Colonic mucosa (tissue), 4 donors: ENCODE measurements around the gene CCDC186. TPM values are rescaled to one million over a fixed set of nuclear protein-coding genes. Genes with fewer than 3 reads are reported as not detected.

Source experiments
- DNase-seq: peaks from one replicate; pipeline ENCODE4 v3.0.0-alpha.2; 2020
- H3K27ac ChIP-seq: fragments of 200-600 bp; one replicate; pipeline ENCODE4 v1.8.0; 2021
- H3K27me3 ChIP-seq: fragments of 200-600 bp; one replicate; pipeline ENCODE4 v1.8.0; 2021
- H3K36me3 ChIP-seq: fragments of 200-600 bp; one replicate; pipeline ENCODE4 v1.8.0; 2021
- H3K4me1 ChIP-seq: fragments of 200-600 bp; one replicate; pipeline ENCODE4 v1.8.0; 2021; ENCODE audit warnings: mild to moderate bottlenecking
- H3K4me3 ChIP-seq: fragments of 200-600 bp; one replicate; pipeline ENCODE4 v1.8.0; 2021
- H3K9ac ChIP-seq, 2 donors: one replicate each; pipeline ENCODE4 v1.7.0; 2013; ENCODE audit warnings: control low read depth in 2 of 2, low read depth in 2 of 2, low read length in 2 of 2
- H3K9me3 ChIP-seq: fragments of 200-600 bp; one replicate; pipeline ENCODE4 v1.8.0; 2021
- intact Hi-C: fragments of 100-400 bp; cut with DNase I; formaldehyde crosslinking; loops from one replicate; pipeline ENCODE4 v1.14.1; 2022
- total RNA-seq, 2 donors: library from RNA; stranded (reverse); fragmentation: NEBNext Ultra II Directional in 1 of 2; extraction: Animal tissue kit (Norgen Biotek cat#: 25700) in 1 of 2; gene quantifications; one replicate each; pipeline ENCODE4 v1.2.1, GENCODE V29; 2021
- TF ChIP-seq, protein P1 (sequence below): fragments of 200-600 bp; IDR thresholded peaks from one replicate; pipeline ENCODE4 v1.8.0; 2022; ENCODE audit warnings: antibody characterized with exemption, mild to moderate bottlenecking
- donor health status: healthy.
- donor health status: DM: no; HTN: no; CAD: no.
- donor health status: DM: no; HTN: no; CAD: no.

Gene CCDC186
- total RNA-seq, 2 donors from 2014 or later = 31.2 to 53.1 TPM

DNA sequence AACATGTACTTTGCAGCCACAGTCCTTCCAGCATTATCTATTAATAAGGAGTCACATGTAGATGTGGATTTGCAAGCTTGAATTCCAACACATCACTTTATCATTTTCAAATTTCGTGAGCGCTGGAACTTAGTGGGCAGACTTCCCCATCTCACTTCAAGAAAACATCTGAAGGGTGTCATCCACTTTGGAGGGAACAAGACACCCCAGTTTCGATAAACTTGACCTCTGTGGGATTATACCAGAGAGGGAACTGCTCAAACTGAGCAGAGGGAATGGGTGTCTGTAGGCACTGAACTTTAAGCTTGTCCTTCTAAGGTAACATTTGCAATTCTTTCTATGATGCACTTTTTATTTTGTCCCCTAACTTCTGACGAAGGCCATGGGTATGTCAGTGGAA lies 102.8 kb downstream of the CCDC186 start:
- H3K9ac ChIP-seq = no peak overlapping the region
- DNase-seq = no peak
- H3K9me3 ChIP-seq = no peaks in the 10 kb centered on the region
- TF ChIP-seq, protein P1, sequence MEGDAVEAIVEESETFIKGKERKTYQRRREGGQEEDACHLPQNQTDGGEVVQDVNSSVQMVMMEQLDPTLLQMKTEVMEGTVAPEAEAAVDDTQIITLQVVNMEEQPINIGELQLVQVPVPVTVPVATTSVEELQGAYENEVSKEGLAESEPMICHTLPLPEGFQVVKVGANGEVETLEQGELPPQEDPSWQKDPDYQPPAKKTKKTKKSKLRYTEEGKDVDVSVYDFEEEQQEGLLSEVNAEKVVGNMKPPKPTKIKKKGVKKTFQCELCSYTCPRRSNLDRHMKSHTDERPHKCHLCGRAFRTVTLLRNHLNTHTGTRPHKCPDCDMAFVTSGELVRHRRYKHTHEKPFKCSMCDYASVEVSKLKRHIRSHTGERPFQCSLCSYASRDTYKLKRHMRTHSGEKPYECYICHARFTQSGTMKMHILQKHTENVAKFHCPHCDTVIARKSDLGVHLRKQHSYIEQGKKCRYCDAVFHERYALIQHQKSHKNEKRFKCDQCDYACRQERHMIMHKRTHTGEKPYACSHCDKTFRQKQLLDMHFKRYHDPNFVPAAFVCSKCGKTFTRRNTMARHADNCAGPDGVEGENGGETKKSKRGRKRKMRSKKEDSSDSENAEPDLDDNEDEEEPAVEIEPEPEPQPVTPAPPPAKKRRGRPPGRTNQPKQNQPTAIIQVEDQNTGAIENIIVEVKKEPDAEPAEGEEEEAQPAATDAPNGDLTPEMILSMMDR = no peak
- no peaks in the 10 kb centered on the region for H3K27me3 ChIP-seq
- no peak overlapping the region for H3K4me3 ChIP-seq
- intact Hi-C loops = no loop called here
- H3K4me1 ChIP-seq = no peaks in the 10 kb centered on the region
- H3K27ac ChIP-seq = no peak overlapping the region
- H3K36me3 ChIP-seq = no peaks in the 10 kb centered on the region

Other genes with a start within 250 kb of the CCDC186 start
- under 1 TPM; 0.59 to 0.85 TPM for gene ADRB1, start 130.3 kb downstream of the CCDC186 start, total RNA-seq
- gene TDRD1, start 5.2 kb upstream of the CCDC186 start, total RNA-seq = under 1 TPM; 0.05 to 0.57 TPM
- 1 to 10 TPM; 2.4 to 2.6 TPM for gene VWA2, start 65.1 kb upstream of the CCDC186 start, total RNA-seq
- gene AFAP1L2, start 230.3 kb upstream of the CCDC186 start, total RNA-seq = 10 to 100 TPM in 1 of 2 donors, 1 to 10 TPM in 1; 7.9 to 13.7 TPM